ENCODE data around the gene FN1. TPM values are rescaled to one million over a fixed set of nuclear protein-coding genes. Genes with fewer than 3 reads are reported as not detected.

The FN1 gene
- total RNA-seq, 1 experiment from 2014 or later = 11.1 TPM

DNA sequence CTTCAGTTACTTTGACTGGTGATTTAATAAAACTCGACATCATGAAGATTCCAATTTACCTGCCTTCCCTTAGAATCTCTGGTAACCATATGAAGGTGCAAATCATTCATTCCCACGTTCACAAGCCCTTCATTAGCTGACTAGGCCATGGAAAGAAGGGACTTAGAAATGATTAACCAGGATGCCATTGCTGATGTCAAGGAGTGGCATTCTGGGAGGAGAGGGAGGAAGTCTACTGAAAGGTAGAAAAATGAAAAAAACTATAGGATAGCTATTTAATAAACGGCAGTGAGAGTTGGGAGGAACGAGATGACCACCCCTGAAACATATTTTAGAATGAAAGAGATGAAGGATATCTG is 122.6 kb downstream of the FN1 start:
- H3K36me3 ChIP-seq (ENCODE audit: control insufficient read depth in 1 of 2, insufficient read depth in 2 of 2, low read length in 2 of 2) = peaks cover 14 to 20% of the 10 kb centered on the region in 2 experiments; a peak in 3 of 4 replicates
- no peaks in the 10 kb centered on the region for H3K27me3 ChIP-seq (ENCODE audit: insufficient read depth, low read length)
- no peaks in the 10 kb centered on the region for H3K9me2 ChIP-seq (ENCODE audit: insufficient read depth)
- BruUV-seq (replicated peaks) = TSS peak; percentile 50
- DNase-seq (ENCODE audit: low read depth, low spot score) (no peak), ATAC-seq (no peak)
- intact Hi-C loops (cut with micrococcal nuclease) = no loop called here
- TF ChIP-seq POLR2AphosphoS5 (IDR thresholded peaks at IDR 0.05; ENCODE audit: low read depth, low read length) (no peak), EGR1 (IDR thresholded peaks at IDR 0.05; ENCODE audit: low read depth) (no peak), SRF (IDR thresholded peaks at IDR 0.05; ENCODE audit: low read depth) (no peak), POLR2A (IDR thresholded peaks at IDR 0.05; ENCODE audit: borderline replicate concordance, extremely low read depth, insufficient read depth, insufficient read length) (no peak), SIN3A (IDR thresholded peaks at IDR 0.05; ENCODE audit: low read depth) (no peak), CBX3 (IDR thresholded peaks at IDR 0.05; ENCODE audit: low read depth) (no peak)
- TF ChIP-seq, protein P1, sequence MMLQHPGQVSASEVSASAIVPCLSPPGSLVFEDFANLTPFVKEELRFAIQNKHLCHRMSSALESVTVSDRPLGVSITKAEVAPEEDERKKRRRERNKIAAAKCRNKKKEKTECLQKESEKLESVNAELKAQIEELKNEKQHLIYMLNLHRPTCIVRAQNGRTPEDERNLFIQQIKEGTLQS (IDR thresholded peaks at IDR 0.05) = no peak
- H3K79me2 ChIP-seq (ENCODE audit: insufficient read depth, low read length) = peaks cover 65% of the 10 kb centered on the region
- POLR2A ChIA-PET = no interaction called here
- CTCF ChIA-PET = no interaction called here
- no peaks in the 10 kb centered on the region for H4K20me1 ChIP-seq (ENCODE audit: insufficient read depth)
- H3K4me2 ChIP-seq (ENCODE audit: low read length) = peak overlapping the region; percentile 96
- RAD21 ChIA-PET (ENCODE audit: low non-redundant PET in 1 of 2, low total read pairs in 2 of 2, uncharacterized antibody in 2 of 2, unreplicated experiment in 2 of 2) = no interaction called here
- H3K4me1 ChIP-seq (ENCODE audit: control insufficient read depth in 1 of 2, insufficient read depth in 2 of 2, low read length in 2 of 2) = peaks cover 10 to 24% of the 10 kb centered on the region in 2 experiments; a peak in 3 of 4 replicates
- H2AFZ ChIP-seq (ENCODE audit: low read depth, low read length, poor library complexity, severe bottlenecking) = no peak overlapping the region
- no peaks in the 10 kb centered on the region for H3K9me3 ChIP-seq (ENCODE audit: control insufficient read depth in 1 of 2, insufficient read depth in 1 of 2, low read depth in 1 of 2, low read length in 2 of 2)
- peak overlapping the region; percentile 87 for H3K9ac ChIP-seq (ENCODE audit: low read length)
- peak overlapping the region; percentile 91 for H3K27ac ChIP-seq (ENCODE audit: low read depth, low read length)
- H3K4me3 ChIP-seq (replicated peaks in 1 of 2; ENCODE audit: low read depth in 1 of 2, low read length in 2 of 2) = peak overlapping the region; percentile 91 to 98

DNA sequence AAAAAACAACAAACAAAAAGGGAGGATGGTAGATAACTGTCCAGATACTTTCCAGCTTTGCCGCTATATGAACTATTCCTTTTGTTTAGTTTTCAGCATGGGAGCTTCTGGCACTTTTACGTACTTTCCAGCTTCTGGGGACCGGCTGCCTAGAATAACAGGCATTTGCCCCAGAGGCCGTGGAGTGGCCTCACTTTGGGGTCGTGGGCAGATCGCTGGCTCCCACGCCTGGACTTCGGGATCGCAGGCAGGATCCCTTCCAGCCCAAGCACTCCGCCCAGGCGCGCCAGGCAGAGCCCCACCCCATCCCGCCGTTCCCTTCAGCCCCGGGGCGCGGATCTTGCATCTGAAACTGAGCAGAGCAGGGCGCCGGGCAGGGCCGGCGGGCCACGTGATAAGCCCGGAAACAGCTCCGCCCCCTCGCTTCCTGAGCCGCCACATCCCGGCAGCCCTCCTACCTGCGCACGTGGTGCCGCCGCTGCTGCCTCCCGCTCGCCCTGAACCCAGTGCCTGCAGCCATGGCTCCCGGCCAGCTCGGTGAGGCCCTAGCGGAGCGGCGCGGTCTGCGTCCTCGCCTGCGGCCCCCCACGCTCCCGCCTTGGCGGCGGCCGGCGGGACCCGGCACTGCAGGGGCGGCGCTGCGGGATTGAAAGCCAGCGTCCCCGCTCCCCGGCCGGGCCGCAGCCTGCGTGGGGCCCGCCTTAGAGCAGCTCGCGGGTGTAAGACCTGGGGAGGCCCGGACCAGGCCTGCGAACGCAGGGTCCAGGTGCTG is 124.1 kb downstream of the FN1 start, which contains the start of gene ATIC:
Gene ATIC (plus strand): TSS at position 435 of the 772 bp plus-strand sequence. CDS start 84 bp downstream, at position 519.
- Histone ChIP-seq H3K4me1 (ENCODE audit: control insufficient read depth in 1 of 2, insufficient read depth in 2 of 2, low read length in 2 of 2) (peaks cover 10 to 24% of the 10 kb centered on the region in 2 experiments; a peak in 3 of 4 replicates), H3K9ac (ENCODE audit: low read length) (peak within 1 kb of the TSS; percentile 87), H3K27me3 (ENCODE audit: insufficient read depth, low read length) (no peaks in the 10 kb centered on the region), H3K4me2 (ENCODE audit: low read length) (peak within 1 kb of the TSS; percentile 96), H2AFZ (ENCODE audit: low read depth, low read length, poor library complexity, severe bottlenecking) (peak within 1 kb of the TSS; percentile 85), H4K20me1 (ENCODE audit: insufficient read depth) (no peaks in the 10 kb centered on the region), H3K79me2 (ENCODE audit: insufficient read depth, low read length) (peaks cover 50% of the 10 kb centered on the region), H3K27ac (ENCODE audit: low read depth, low read length) (peak within 1 kb of the TSS; percentile 91), H3K36me3 (ENCODE audit: control insufficient read depth in 1 of 2, insufficient read depth in 2 of 2, low read length in 2 of 2) (peaks cover 14 to 19% of the 10 kb centered on the region in 2 experiments; a peak in 2 of 4 replicates), H3K9me3 (ENCODE audit: control insufficient read depth in 1 of 2, insufficient read depth in 1 of 2, low read depth in 1 of 2, low read length in 2 of 2) (no peaks in the 10 kb centered on the region), H3K4me3 (replicated peaks in 1 of 2; ENCODE audit: low read depth in 1 of 2, low read length in 2 of 2) (peak within 1 kb of the TSS; percentile 91 to 98), H3K9me2 (ENCODE audit: insufficient read depth) (no peaks in the 10 kb centered on the region)
- BruUV-seq (replicated peaks) = no TSS peak
- ATAC-seq = peak; percentile 97
- intact Hi-C loops (cut with micrococcal nuclease) = no loop called here
- POLR2A ChIA-PET = no interaction called here
- CTCF ChIA-PET = interaction anchor here (1.0 to 1.3 kb wide), 2 partner anchors 351 to 619 kb away, joined by 3 read pairs; no protein-coding TSS in a partner anchor
- RAD21 ChIA-PET (ENCODE audit: low non-redundant PET in 1 of 2, low total read pairs in 2 of 2, uncharacterized antibody in 2 of 2, unreplicated experiment in 2 of 2) = no interaction called here
- DNase-seq (ENCODE audit: low read depth, low spot score) = peak; percentile 85
- TF ChIP-seq, protein P2, sequence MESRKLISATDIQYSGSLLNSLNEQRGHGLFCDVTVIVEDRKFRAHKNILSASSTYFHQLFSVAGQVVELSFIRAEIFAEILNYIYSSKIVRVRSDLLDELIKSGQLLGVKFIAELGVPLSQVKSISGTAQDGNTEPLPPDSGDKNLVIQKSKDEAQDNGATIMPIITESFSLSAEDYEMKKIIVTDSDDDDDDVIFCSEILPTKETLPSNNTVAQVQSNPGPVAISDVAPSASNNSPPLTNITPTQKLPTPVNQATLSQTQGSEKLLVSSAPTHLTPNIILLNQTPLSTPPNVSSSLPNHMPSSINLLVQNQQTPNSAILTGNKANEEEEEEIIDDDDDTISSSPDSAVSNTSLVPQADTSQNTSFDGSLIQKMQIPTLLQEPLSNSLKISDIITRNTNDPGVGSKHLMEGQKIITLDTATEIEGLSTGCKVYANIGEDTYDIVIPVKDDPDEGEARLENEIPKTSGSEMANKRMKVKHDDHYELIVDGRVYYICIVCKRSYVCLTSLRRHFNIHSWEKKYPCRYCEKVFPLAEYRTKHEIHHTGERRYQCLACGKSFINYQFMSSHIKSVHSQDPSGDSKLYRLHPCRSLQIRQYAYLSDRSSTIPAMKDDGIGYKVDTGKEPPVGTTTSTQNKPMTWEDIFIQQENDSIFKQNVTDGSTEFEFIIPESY (IDR thresholded peaks at IDR 0.05; ENCODE audit: extremely low read depth, insufficient replicate concordance, low read length) = no peak
- TF ChIP-seq CBX3 (IDR thresholded peaks at IDR 0.05; ENCODE audit: low read depth) (peak; percentile 76), ZFX (IDR thresholded peaks at IDR 0.05) (peak; percentile 97), SRF (IDR thresholded peaks at IDR 0.05; ENCODE audit: low read depth) (no peak), CEBPB (IDR thresholded peaks at IDR 0.05; ENCODE audit: low read depth) (no peak), RAD21 (IDR thresholded peaks at IDR 0.05; ENCODE audit: low read depth) (no peak), SP1 (IDR thresholded peaks at IDR 0.05; ENCODE audit: low read depth) (peak; percentile 57), JUND (IDR thresholded peaks at IDR 0.05) (no peak), ELF1 (IDR thresholded peaks at IDR 0.05; ENCODE audit: borderline replicate concordance, low read depth) (peak; percentile 44; the same call in 1 of the 2 replicates), TCF7L2 (IDR thresholded peaks at IDR 0.05; ENCODE audit: borderline replicate concordance, extremely low read depth, insufficient read depth, insufficient read length) (peak; percentile 39)
- TF ChIP-seq, protein P3, sequence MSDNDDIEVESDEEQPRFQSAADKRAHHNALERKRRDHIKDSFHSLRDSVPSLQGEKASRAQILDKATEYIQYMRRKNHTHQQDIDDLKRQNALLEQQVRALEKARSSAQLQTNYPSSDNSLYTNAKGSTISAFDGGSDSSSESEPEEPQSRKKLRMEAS (IDR thresholded peaks at IDR 0.05) = peak; percentile 99
- TF ChIP-seq, protein P1 (IDR thresholded peaks at IDR 0.05) = no peak
